ENCODE measurements around the gene ZW10.

GRCh38 chr11:113806406-113806805 is 32.9 kb upstream of the ZW10 start:
- TF ChIP-seq POLR2A (IDR thresholded peaks at IDR 0.05; ENCODE audit: low read length) (no peak), GATA1 (IDR thresholded peaks at IDR 0.05; ENCODE audit: low read depth, low read length) (no peak)

Data from erythroblast (primary cell).